HG02623 (cell line): ENCODE results near the gene SCRN1.
A peak's percentile ranks its signal among the peaks of the same experiment; 100 is the strongest.
"Not testable (repeated sequence)": the region's sequence is repeated elsewhere in the genome, so short reads cannot be mapped to it uniquely, and the experiment has no call there.

Source experiments
- ATAC-seq: cut with Tn5 transposase; IDR thresholded peaks from one replicate; pipeline ENCODE4 v1.9.1; 2021; ENCODE audit warnings: moderate library complexity; ENCODE audit not compliant: unreplicated experiment

The SCRN1 gene

DNA sequence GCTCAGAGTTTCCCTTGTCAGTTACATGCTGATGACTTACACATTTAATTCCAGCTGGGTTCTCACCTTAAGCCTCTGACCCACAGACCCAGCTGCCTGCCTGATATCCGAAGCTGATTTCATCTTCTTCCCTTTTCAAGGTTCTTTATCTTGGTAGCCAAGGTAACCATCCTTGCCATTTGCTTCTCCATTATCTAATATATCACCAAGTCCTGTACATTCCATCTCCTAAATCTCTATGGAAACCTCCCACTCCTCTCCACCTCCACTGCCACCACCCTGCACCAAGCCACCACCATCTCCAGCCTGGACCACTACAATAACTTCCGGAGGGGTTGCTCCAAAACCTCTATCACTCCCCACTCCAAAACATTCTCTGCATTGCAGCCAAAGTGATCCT is 19.9 kb downstream of the SCRN1 start:
- no peak for ATAC-seq

DNA sequence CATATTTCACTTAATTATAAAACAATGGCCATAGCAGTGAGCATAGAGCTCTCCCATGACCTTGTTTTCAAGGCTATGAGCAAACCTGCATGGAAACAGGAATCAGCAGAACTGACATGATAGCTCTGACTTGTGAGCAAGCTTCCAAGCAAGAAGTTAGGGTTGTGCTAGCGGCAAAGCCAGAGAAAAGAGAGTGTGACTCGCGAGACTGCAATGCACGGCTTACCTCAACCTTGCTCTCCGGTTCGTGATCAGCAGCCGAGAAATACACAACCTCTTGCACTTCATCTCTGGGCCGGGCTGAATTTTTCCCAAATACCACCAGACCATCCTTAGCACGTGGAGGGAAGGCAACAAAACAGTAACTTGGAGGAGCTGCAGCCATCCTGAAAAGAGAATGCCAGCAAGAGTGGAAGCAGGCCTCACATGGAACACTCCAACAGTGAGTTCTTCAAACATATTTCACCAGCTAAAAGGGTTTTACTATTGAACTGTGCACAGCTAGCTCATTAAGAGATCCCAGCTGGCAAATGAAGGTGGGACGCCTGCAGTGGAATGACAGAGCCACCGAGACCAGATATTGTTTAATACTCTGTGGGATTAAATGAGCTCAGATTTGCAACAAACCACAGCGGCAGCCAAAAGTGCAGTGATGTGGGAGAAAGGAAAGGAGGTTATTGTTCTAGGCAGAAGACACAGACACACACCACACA is 20.8 kb downstream of the SCRN1 start:
- ATAC-seq: no peak

GRCh38 chr7:29965030-29965429 is 24.6 kb downstream of the SCRN1 start:
- ATAC-seq: no peak

GRCh38 chr7:29962035-29962434 is 27.6 kb downstream of the SCRN1 start:
- no peak for ATAC-seq

DNA sequence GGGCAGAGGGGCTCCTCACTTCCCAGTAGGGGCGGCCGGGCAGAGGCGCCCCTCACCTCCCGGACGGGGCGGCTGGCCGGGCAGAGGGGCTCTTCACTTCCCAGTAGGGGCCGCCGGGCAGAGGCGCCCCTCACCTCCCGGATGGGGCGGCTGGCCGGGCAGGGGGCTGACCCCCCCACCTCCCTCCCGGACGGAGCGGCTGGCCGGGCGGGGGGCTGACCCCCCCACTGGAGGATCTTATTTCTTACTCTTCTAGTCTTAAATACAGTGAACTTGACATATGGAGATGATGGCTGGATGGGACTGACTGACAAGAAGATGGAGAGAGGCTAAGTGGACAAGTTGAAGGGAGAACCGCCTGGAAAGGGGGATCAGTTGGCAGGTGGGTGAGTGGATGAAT is 28.0 kb downstream of the SCRN1 start:
- ATAC-seq: not testable (repeated sequence)

- ATAC-seq: no peak
These were observed 30.8 kb downstream of the SCRN1 start for GRCh38 chr7:29958667-29959358.

DNA sequence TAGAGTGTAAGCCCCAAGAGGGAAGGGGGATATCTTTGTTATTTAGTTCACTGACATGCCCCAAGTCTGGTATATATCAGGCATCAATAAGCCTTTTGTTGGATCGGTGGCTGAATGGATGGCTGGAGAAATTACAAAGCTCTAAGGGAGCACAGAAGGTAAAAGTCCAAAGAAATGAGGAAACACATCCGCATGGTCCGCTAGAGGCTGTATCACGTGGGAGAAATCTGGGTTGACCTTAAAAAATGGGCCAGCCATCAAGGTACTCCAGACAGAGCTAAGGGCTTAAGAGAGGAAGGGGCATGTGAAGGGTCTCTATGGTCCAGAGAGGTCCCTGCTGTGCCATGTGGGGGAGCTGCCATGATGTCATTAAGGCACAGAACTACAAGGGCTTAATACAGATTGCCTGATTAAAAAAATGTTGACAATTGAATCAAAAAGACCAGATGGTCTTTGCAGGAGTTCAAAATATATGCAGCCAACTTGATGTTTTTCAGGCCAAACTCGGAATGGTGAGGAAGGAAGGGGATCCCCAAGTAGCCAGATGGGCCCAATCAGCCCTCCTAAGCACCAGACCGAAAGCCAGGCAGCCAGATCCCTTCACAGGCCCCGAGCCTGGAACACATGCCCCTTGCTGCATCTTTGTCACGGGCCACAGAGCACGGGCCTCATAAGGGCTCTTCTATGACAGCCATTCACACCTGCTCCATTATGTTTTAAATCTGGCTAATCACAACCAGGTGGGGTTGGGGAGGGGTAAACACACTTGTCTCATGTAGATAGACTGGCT is 31.9 kb downstream of the SCRN1 start:
- no peak for ATAC-seq

- ATAC-seq: no peak
These were observed 33.1 kb downstream of the SCRN1 start for GRCh38 chr7:29956487-29956836.

GRCh38 chr7:29955799-29956486 is 33.7 kb downstream of the SCRN1 start:
- ATAC-seq: peak; percentile 89

DNA sequence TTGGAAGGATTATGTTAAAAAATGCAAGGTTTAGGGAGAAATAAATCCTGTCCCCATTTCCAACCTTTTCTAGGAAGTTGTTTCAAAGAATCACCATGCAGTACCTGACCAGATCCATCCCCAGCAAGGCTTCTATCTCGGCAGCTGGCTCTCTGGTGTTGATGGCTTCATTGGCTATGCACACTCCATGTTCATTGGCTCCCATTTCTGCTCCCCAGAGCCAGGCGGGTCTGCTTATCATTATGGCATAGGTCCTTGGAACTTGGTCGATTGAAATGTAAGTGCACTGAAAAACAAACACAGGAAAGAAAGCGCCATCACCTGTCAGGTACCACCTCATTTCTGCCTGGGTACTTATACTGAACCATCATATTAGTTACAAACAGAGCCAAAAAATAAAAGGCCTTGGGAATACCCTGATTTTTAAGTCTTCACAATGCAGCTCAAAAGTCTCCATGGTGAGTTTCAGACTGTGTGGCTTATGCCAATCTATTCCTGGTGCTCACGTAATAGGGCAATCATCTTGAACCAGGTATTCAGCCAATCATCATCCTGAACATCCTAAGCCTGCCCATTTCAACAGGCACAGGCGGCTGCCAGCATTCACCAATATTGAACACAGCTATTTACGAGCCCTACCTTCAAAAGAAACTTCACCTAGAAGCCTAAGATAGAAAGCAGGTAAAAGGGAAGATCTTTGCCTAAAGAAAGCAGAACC is 34.4 kb downstream of the SCRN1 start:
- no peak for ATAC-seq

DNA sequence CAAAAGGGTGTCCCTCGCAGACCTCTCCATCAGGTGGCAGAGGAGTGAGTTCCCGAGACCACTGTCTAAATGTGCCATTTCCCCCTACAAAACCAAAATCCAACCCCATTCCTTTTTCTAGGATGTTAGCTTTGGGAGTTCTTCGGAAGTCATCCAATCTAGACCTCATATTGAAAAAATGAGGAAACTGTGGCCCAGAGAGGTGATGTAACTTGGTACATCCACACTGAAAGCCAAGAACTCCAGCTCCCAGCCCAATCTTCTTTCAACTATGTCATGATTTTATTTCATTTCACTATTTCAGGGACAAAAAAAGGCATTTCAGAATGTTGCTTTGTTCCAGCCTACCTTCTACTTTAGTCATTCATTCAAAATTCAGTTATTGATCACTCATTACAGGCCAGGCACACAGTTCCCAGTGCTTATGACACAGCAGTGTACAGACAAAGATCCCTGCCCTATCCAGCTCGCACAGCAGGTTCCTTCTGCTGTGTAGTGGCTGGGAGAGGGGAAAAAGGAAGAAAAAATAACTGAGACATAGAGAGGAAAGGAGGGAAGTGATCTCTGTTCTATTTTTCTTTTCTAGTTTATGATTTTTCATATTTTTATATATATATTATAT is 35.8 kb downstream of the SCRN1 start:
- ATAC-seq: no peak

DNA sequence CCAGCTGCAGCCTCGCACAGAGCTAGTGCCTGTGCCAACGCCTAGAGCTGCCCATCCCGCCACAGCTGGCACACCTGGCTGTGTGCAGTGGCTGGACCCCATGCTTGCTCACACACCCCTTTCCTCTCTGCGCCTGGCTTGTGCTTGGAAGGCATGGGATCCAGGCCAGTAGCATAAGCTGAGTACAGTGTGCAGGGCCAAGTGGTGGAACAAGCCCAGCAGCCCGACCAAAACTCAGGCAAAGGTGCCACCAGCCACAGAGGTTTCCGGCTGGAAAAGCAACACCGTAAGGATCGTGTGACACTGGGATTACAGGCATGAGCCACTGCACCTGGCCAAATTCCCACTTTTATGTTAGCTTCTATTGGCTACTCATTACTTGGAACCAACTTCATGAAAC is 38.4 kb downstream of the SCRN1 start:
- no peak for ATAC-seq

GRCh38 chr7:29950480-29950879 is 39.1 kb downstream of the SCRN1 start:
- ATAC-seq: no peak

DNA sequence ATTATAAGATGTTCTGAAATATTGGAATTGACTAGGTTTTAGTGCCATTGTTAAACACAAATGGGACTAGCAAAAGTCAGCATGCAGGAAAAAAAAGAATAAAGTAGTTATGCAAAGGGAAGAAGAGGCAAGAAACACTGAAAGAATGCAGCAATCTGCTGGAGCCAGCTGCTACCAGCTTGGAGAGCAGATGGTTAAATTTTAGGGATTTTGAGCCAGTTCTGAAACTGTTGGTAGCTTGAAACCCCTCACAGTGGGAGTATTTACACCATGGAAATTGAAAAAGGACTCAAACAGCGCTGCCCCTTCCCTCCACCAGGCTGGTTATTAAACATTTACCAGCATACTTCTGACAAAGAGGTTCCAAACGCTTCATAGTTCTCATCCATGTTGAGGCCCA is 41.0 kb downstream of the SCRN1 start:
- ATAC-seq: no peak

DNA sequence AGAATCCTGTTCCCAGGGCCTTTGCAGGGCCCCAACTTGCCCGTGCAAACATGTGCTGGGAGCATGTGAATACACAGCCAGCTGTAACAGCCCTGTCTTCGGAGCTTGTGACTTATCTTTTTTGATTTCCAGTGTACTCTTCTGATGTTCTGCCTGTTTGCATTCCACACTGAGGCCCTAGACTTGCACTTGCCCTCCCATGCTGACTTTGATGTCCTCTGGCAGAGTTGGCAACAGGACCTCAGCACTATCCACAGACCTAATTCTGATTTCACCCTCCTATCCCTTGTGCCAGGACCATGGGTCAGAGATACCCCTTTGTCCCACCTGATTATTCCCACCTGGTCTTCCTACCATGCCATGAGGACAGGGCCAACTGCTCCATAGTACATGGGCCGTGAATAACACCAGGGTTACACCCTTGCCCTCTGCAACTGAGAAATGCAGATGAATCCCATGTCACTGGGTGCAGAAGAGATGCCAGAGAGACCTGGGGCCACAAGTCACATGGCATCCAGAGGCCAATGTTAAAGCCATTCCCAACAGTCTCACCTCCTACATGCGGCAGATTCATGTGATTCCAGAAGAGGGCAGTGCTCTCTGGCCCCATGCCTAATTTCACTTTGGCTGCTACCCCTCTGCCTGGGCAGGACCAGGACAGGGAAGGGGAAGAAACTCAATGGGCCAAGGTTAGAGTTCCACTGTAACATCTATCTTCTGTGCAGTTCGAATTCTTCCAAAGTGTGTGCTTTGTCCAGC is 43.0 kb downstream of the SCRN1 start:
- no peak for ATAC-seq

GRCh38 chr7:29945259-29945809 is 44.3 kb downstream of the SCRN1 start:
- no peak for ATAC-seq

DNA sequence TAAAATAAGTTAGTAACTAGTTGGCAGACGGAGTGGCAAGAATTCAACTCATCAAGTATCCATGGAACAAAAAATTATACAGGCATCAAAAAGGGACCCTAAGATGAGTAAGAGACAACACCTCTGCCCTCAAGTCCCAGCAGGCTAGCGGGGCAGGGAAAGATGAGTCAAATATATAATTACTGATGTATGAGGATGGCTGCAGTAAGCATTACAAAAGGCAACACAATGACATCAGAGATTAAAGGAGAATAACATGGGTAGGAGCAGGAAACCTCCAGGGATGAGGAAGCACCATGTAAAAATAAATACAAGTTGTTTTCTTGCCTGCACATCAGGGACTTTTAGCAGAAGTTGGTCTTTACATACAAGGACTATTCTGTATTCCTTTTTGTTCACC is 49.4 kb downstream of the SCRN1 start:
- ATAC-seq: no peak

DNA sequence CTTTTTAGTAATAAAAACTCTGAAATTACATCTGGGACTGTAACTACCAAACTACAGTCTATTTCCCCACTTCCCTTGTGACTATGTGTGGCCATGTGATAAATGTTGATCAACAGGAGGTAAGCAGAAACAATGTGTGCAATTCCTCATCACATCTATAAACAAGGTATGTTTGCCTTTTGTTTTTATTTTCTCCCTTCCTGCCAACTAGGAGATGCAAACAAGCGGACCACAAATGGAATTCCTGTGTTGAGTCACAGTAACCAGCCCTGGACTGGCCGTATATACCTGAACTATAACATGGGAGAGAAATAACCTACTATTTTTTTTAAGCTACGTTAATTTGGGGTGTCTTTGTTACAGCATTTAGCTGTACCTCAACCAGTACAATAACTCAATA is 52.5 kb downstream of the SCRN1 start:
- no peak for ATAC-seq

DNA sequence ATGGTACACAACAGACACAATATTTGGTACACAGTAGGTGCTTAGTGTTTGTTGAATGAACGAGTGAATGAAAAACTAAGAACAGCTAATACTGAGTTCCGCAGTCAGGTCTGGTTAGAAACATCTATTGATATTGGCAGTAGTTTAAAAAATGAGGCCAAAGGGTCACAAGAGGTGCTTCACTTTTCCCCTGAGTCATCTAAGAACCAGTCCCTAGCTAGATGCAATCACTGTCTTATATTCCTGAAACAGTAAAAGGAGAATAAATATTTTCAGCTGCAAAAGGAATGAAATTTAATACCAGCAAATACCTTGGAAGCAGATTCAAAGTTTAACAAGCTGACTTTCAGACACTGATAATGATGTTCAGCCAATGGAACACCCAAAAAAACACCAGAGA is 54.5 kb downstream of the SCRN1 start:
- ATAC-seq: no peak
